NCI-H82 (cell line): Measurements from ENCODE around the gene ITGB3.
"Not testable (repeated sequence)": the region's sequence is repeated elsewhere in the genome, so short reads cannot be mapped to it uniquely, and the experiment has no call there.

Experiments used
- DNase-seq: peaks from one replicate; lab custom pipeline; 2025; lab: John Stamatoyannopoulos, UW

The ITGB3 gene

GRCh38 chr17:47244697-47245096 lies 8.9 kb upstream of the ITGB3 start:
- no peak for DNase-seq

GRCh38 chr17:47246120-47246519 lies 7.5 kb upstream of the ITGB3 start:
- peak; percentile 34 for DNase-seq

GRCh38 chr17:47250855-47251254 lies 2.8 kb upstream of the ITGB3 start:
- no peak for DNase-seq

- DNase-seq = no peak
Observed at GRCh38 chr17:47251421-47251940, 2.1 kb upstream of the ITGB3 start.

- DNase-seq = no peak
Observed at GRCh38 chr17:47252209-47252608, 1.4 kb upstream of the ITGB3 start.

GRCh38 chr17:47252766-47253512 lies 688 bp upstream of the ITGB3 start:
- no peak for DNase-seq

GRCh38 chr17:47254403-47254943 lies 846 bp downstream of the ITGB3 start:
- DNase-seq = no peak

- no peak for DNase-seq
Observed at GRCh38 chr17:47257651-47258339, 4.2 kb downstream of the ITGB3 start.

- no peak for DNase-seq
Observed at GRCh38 chr17:47262586-47262985, 9.0 kb downstream of the ITGB3 start.

- peak; percentile 44 for DNase-seq
Observed at GRCh38 chr17:47264166-47264565, 10.5 kb downstream of the ITGB3 start.

GRCh38 chr17:47265983-47266541 lies 12.4 kb downstream of the ITGB3 start:
- DNase-seq = no peak

GRCh38 chr17:47266782-47267181 lies 13.2 kb downstream of the ITGB3 start:
- DNase-seq = no peak

- no peak for DNase-seq
Observed at GRCh38 chr17:47267354-47267828, 13.8 kb downstream of the ITGB3 start.

GRCh38 chr17:47268964-47269363 lies 15.3 kb downstream of the ITGB3 start:
- not testable (repeated sequence) for DNase-seq

- not testable (repeated sequence) for DNase-seq
Observed at GRCh38 chr17:47269561-47270280, 16.1 kb downstream of the ITGB3 start.

- no peak for DNase-seq
Observed at GRCh38 chr17:47270946-47271705, 17.5 kb downstream of the ITGB3 start.

- DNase-seq = no peak
Observed at GRCh38 chr17:47272491-47272890, 18.9 kb downstream of the ITGB3 start.

- DNase-seq = no peak
Observed at GRCh38 chr17:47273245-47273644, 19.6 kb downstream of the ITGB3 start.

GRCh38 chr17:47274319-47275069 lies 20.9 kb downstream of the ITGB3 start:
- DNase-seq = no peak

- DNase-seq = no peak
Observed at GRCh38 chr17:47275245-47275984, 21.8 kb downstream of the ITGB3 start.
